Lower leg skin (tissue), 3 donors: Measurements from ENCODE around the gene EFCAB11.

ENCODE experiments used
- CTCF ChIP-seq, 3 donors: fragments of 450-650 bp; IDR thresholded peaks; one replicate each; pipeline ENCODE4 v1.5.1; 2016; ENCODE audit warnings: antibody characterized with exemption in 3 of 3, mild to moderate bottlenecking in 3 of 3, moderate library complexity in 2 of 3
- POLR2A ChIP-seq, 2 donors: fragments of 450-650 bp; IDR thresholded peaks; one replicate each; pipeline ENCODE4 v1.6.1; 2016 to 2017; ENCODE audit warnings: antibody characterized with exemption in 2 of 2, mild to moderate bottlenecking in 1 of 2, moderate library complexity in 1 of 2

- TF ChIP-seq CTCF (IDR thresholded peaks at IDR 0.05) = no peak
- TF ChIP-seq POLR2A (IDR thresholded peaks at IDR 0.05) = no peak
Measured at GRCh38 chr14:89903340-89903952, 51.1 kb downstream of the EFCAB11 start.
